ENCODE data around the gene EEF2K. TPM values are rescaled to one million over a fixed set of nuclear protein-coding genes. Genes with fewer than 3 reads are reported as not detected.
A peak's percentile ranks its signal among the peaks of the same experiment; 100 is the strongest.

Gene EEF2K
- total and polyA plus RNA-seq, 2 of the 13 experiments (the other 11 are each of a cell fraction or from before 2014, with no cell fraction given): 22.0 to 23.8 TPM

- TF ChIP-seq GMEB2 (CRISPR knock-in tag; IDR thresholded peaks at IDR 0.05; ENCODE audit: low read depth) (peak; percentile 69; the same call in 1 of the 2 replicates), ZNF543 (CRISPR knock-in tag; IDR thresholded peaks at IDR 0.05) (peak; percentile 98), ZNF225 (CRISPR knock-in tag; IDR thresholded peaks at IDR 0.05) (peak; percentile 99), SMARCC2 (IDR thresholded peaks at IDR 0.05) (0 out of 2 replicates have a peak, but pooled peaks have one; percentile 61), NCOR1 (IDR thresholded peaks at IDR 0.05; ENCODE audit: borderline replicate concordance, low read length) (peak; percentile 62), ZFP82 (CRISPR knock-in tag; IDR thresholded peaks at IDR 0.05; ENCODE audit: borderline replicate concordance) (peak; percentile 100), MXD3 (CRISPR knock-in tag; IDR thresholded peaks at IDR 0.05) (peak; percentile 100), FOXK1 (CRISPR knock-in tag; IDR thresholded peaks at IDR 0.05; ENCODE audit: borderline replicate concordance, low read depth) (peak; percentile 94), KAT7 (CRISPR knock-in tag; IDR thresholded peaks at IDR 0.05; ENCODE audit: borderline replicate concordance) (peak; percentile 99; the same call in 1 of the 2 replicates), JDP2 (CRISPR knock-in tag; IDR thresholded peaks at IDR 0.05; ENCODE audit: borderline replicate concordance) (peak; percentile 58; the same call in 1 of the 2 replicates), ZNF629 (CRISPR knock-in tag; conservative IDR thresholded peaks at IDR 0.05) (peak; percentile 85), FOXP4 (CRISPR knock-in tag; IDR thresholded peaks at IDR 0.05) (peak; percentile 89), ZNF234 (CRISPR knock-in tag; conservative IDR thresholded peaks at IDR 0.05) (peak; percentile 19; the same call in 1 of the 2 replicates), TP53 (CRISPR knock-in tag; conservative IDR thresholded peaks at IDR 0.05) (peak; percentile 94), THYN1 (CRISPR knock-in tag; IDR thresholded peaks at IDR 0.05; ENCODE audit: borderline replicate concordance, low read depth) (peak; percentile 100), ZNF350 (CRISPR knock-in tag; IDR thresholded peaks at IDR 0.05; ENCODE audit: borderline replicate concordance, low read depth) (peak; percentile 99), EZH2 (conservative IDR thresholded peaks at IDR 0.05; ENCODE audit: low read depth, low read length) (no peak), ZNF501 (CRISPR knock-in tag; IDR thresholded peaks at IDR 0.05) (peak; percentile 100), ZMAT3 (CRISPR knock-in tag; conservative IDR thresholded peaks at IDR 0.05) (peak; percentile 71), PBX2 (CRISPR knock-in tag; IDR thresholded peaks at IDR 0.05) (no peak)
Observed at GRCh38 chr16:22297114-22297870, 91.2 kb downstream of the EEF2K start, which contains the start of gene POLR3E (continued).

All from HepG2 (cell line).